ENCODE measurements around the gene PHLPP1. TPM values are rescaled to one million over a fixed set of nuclear protein-coding genes. Genes with fewer than 3 reads are reported as not detected.

PHLPP1 gene
- total and polyA plus RNA-seq, 10 donors, result 1.2 to 10.6 (median 6.7) TPM

- 75 to 91% (median 81%) methylated on average over 7 of the region's 7 CpGs for WGBS, 5 donors
- Histone ChIP-seq H3K9me3 (no peaks in the 10 kb centered on the region), H3K27me3 (replicated peaks in 1 of 7) (no peaks in the 10 kb centered on the region), H3K4me3 (no peak overlapping the region), H3K27ac (no peak overlapping the region), H3K36me3 (no peaks in the 10 kb centered on the region), H3K4me1 (peaks cover 0 to 5% (median 0%) of the 10 kb centered on the region in 6 donors)
- TF ChIP-seq POLR2AphosphoS5 (IDR thresholded peaks at IDR 0.05) (no peak), POLR2A (IDR thresholded peaks at IDR 0.05) (no peak), CTCF (IDR thresholded peaks at IDR 0.05 in 8 of 11, conservative IDR thresholded peaks at IDR 0.05 in 3 of 11) (no peak)
- DNase-seq, result no peak
- intact Hi-C loops (cut with DNase I; ENCODE audit: low total_unique reads), result no loop called here
These were observed 135.4 kb downstream of the PHLPP1 start for GRCh38 chr18:62850619-62851306.

- TF ChIP-seq POLR2A (IDR thresholded peaks at IDR 0.05) (no peak), CTCF (IDR thresholded peaks at IDR 0.05 in 8 of 11, conservative IDR thresholded peaks at IDR 0.05 in 3 of 11) (no peak), POLR2AphosphoS5 (IDR thresholded peaks at IDR 0.05) (no peak)
- Histone ChIP-seq H3K27ac (no peak overlapping the region), H3K4me1 (no peaks in the 10 kb centered on the region), H3K9me3 (no peaks in the 10 kb centered on the region), H3K27me3 (replicated peaks in 1 of 7) (no peaks in the 10 kb centered on the region), H3K36me3 (no peaks in the 10 kb centered on the region), H3K4me3 (no peak overlapping the region)
- intact Hi-C loops (cut with DNase I; ENCODE audit: low total_unique reads), result no loop called here
- no peak for DNase-seq
- WGBS, 5 donors, result 67 to 80% (median 79%) methylated on average over 2 of the region's 2 CpGs
These were observed 137.5 kb downstream of the PHLPP1 start for GRCh38 chr18:62852851-62853250.

GRCh38 chr18:62856294-62856693 lies 141.0 kb downstream of the PHLPP1 start:
- Histone ChIP-seq H3K4me1 (no peaks in the 10 kb centered on the region), H3K27me3 (replicated peaks in 1 of 7) (no peaks in the 10 kb centered on the region), H3K36me3 (no peaks in the 10 kb centered on the region), H3K4me3 (no peak overlapping the region), H3K9me3 (no peaks in the 10 kb centered on the region), H3K27ac (no peak overlapping the region)
- TF ChIP-seq CTCF (IDR thresholded peaks at IDR 0.05 in 8 of 11, conservative IDR thresholded peaks at IDR 0.05 in 3 of 11) (no peak), POLR2A (IDR thresholded peaks at IDR 0.05) (no peak), POLR2AphosphoS5 (IDR thresholded peaks at IDR 0.05) (no peak)
- intact Hi-C loops (cut with DNase I; ENCODE audit: low total_unique reads), result no loop called here
- no peak for DNase-seq
- 93 to 98% (median 95%) methylated on average over 7 of the region's 7 CpGs for WGBS, 5 donors

GRCh38 chr18:62857263-62857976 lies 142.1 kb downstream of the PHLPP1 start:
- no peak for DNase-seq
- no peaks in the 10 kb centered on the region for H3K27me3 ChIP-seq (replicated peaks in 1 of 7)
- no peak overlapping the region for H3K27ac ChIP-seq
- no peaks in the 10 kb centered on the region for H3K4me1 ChIP-seq
- no peak for TF ChIP-seq CTCF (IDR thresholded peaks at IDR 0.05 in 8 of 11, conservative IDR thresholded peaks at IDR 0.05 in 3 of 11)
- TF ChIP-seq POLR2AphosphoS5 (IDR thresholded peaks at IDR 0.05), result no peak
- no peak for TF ChIP-seq POLR2A (IDR thresholded peaks at IDR 0.05)
- intact Hi-C loops (cut with DNase I; ENCODE audit: low total_unique reads), result no loop called here
- 65 to 91% (median 85%) methylated on average over 2 of the region's 2 CpGs for WGBS, 5 donors
- H3K36me3 ChIP-seq, result peaks cover 0 to 5% (median 0%) of the 10 kb centered on the region in 6 donors
- no peaks in the 10 kb centered on the region for H3K9me3 ChIP-seq
- H3K4me3 ChIP-seq, result no peak overlapping the region

Data from spleen (tissue), 11 donors.